Activated CD4-positive, alpha-beta T cell treated with anti-CD3 and anti-CD28 coated beads for 4 hours (primary cell): Measurements from ENCODE around the gene MAP2K1.

Source experiments
- DNase-seq, 2 donors: peaks; one replicate each; pipeline ENCODE4 v3.0.0-alpha.2; 2020

Gene MAP2K1

GRCh38 chr15:66505818-66506217, 119.1 kb downstream of the MAP2K1 start:
- DNase-seq = no peak

- DNase-seq = no peak
These were observed 121.7 kb downstream of the MAP2K1 start for GRCh38 chr15:66508293-66508883.

- DNase-seq = no peak
These were observed 127.9 kb downstream of the MAP2K1 start for GRCh38 chr15:66514586-66514985.

- DNase-seq = no peak
These were observed 129.2 kb downstream of the MAP2K1 start for GRCh38 chr15:66515901-66516322.

GRCh38 chr15:66523926-66524325, 137.2 kb downstream of the MAP2K1 start:
- DNase-seq = no peak

GRCh38 chr15:66524838-66525237, 138.1 kb downstream of the MAP2K1 start:
- no peak for DNase-seq

- no peak for DNase-seq
These were observed 148.3 kb downstream of the MAP2K1 start for GRCh38 chr15:66535056-66535455.
